GM12873 (cell line): Measurements from ENCODE around the gene RAB11FIP3.

Experiments used
- CTCF ChIP-seq: IDR thresholded peaks from 2 replicates; pipeline ENCODE4 v1.5.1; 2012; ENCODE audit warnings: low read depth, mild to moderate bottlenecking, moderate library complexity, low read length, control low read depth; ENCODE audit not compliant: insufficient read depth; ENCODE audit errors: missing control alignments

Gene RAB11FIP3

GRCh38 chr16:426115-426905 is 861 bp downstream of the RAB11FIP3 start:
- TF ChIP-seq CTCF = no peak

DNA sequence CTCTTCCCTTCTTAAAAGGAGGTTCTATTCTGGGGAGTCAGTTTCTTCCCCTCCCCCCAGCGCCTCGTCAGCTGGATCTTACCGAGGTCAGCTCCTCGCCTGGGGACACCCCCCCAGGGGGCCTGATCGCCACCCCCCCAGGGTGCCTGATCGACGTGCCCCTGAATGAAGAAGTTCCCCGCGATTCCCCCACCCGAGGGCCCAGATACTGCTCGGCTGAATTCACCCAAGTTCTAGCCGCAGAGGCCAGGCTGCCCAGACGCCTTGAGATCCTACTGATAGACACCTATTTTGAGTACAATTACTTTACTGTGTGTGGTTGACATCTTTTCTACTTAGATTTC is 1.4 kb downstream of the RAB11FIP3 start:
- no peak for TF ChIP-seq CTCF

DNA sequence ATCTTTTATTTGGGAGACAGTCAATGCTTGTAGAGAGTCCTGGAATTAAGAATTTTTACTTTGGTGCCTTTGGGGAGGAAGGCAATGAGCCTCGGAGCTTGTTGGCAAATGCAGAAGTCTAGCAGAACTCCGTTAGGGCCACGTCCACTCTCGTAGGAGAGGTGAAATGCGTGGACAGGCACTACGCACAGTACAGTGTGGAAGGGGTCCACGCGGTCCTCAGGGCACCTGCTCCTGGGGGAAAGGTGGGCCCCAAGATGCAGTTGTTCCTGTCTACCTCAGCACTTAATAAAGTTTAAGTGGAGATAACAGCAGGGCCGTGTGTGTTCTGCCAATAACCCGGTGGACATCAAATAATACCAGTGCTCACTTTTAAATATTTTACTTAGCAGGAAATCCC is 1.8 kb downstream of the RAB11FIP3 start:
- no peak for TF ChIP-seq CTCF

- no peak for TF ChIP-seq CTCF
Observed at GRCh38 chr16:430904-431303, 5.5 kb downstream of the RAB11FIP3 start.

- TF ChIP-seq CTCF = no peak
Observed at GRCh38 chr16:440627-441026, 15.2 kb downstream of the RAB11FIP3 start.

DNA sequence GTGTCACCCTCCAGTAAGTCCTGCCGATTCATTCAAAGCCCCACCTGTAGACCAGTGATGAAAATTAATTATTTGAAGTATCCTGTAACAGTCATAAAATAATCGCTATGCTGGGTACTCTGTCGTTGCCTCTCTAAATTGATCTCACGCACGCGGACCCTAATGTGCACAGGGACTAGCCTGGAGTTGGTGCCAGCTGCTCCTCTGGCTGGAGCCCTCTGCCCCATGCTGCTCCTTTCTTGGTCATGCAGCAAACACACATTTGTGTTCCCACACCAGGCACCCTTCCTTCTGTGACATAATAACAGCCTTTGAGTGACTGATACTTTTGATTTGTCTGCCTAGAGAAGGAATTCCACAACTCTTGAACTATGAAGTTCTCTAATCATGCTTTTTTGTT is 16.0 kb downstream of the RAB11FIP3 start:
- TF ChIP-seq CTCF = no peak

DNA sequence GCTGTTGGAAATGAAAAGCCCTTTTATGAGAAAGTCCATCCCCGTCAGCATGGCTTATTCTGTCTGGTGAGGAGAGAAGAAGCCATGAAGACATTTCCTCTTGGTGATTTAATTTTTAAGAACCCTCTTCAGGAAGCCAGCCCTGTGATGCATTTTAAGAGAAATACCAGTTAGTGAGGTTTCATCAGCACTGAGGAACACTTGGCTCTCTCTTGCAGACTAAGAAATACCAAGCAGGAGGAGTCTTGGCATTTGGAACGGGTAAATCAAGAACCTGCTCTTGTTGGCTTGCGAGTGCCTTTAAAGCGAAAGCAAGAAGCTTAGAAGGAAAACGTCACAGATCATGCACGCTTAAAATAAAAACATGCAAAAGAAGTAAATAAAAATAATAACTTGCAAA is 17.5 kb downstream of the RAB11FIP3 start:
- no peak for TF ChIP-seq CTCF
